ENCODE measurements around the gene DAO.
"Not testable (repeated sequence)": the region's sequence is repeated elsewhere in the genome, so short reads cannot be mapped to it uniquely, and the experiment has no call there.

The DAO gene

DNA sequence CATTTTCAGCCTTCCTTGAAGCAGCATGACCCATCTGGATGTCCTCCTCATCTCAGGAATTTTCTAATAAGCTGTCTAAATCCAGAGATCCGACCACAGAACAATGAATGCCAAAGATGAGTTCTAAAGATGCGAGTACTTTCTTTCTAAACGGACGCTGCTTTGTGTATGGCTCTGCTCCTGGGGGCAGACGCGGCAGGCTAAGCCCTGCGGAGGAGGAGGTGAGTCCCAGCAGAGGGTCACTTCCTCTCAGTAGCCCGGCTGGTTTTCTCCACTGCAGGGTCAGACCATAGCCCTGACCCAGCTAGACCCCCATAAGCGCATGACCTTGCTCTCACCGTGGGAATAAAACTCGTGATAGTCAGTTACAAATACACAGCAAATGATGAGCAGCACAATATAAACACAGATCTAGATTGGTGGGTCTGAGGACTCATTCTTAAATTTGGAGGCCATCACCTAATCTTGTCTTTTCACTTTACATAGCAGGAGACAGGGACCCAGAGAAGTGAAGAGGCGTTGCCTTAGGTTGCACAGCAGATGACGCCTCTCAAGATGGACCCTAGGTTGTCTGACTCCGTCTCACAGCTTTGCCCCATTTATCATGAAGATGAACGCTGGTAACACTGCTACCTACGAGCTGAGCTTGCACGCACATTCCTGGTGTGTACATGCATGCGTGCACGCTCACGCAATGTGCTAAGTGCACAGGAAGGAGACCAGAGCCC, 39.1 kb upstream of the DAO start:
- ChIA-PET POLR2A (interaction anchor here (3.3 kb wide), 1 partner anchor 10 kb away, joined by 25 read pairs; no protein-coding TSS in a partner anchor), CTCF (interaction anchor here (0.7 to 5.1 kb wide), 4 partner anchors 10 to 173 kb away, joined by 4 to 54 read pairs (median 16); no protein-coding TSS in a partner anchor)
- Histone ChIP-seq H3K4me1 (ENCODE audit: control extremely low read depth in 1 of 4, control insufficient read depth in 4 of 4, insufficient read depth in 4 of 4, low read length in 3 of 4) (peaks cover 10 to 66% (median 46%) of the 10 kb centered on the region in 4 experiments), H3K36me3 (ENCODE audit: control insufficient read depth in 4 of 4, insufficient read depth in 4 of 4, low read length in 3 of 4) (peaks cover 0 to 32% (median 6%) of the 10 kb centered on the region in 4 experiments), H3K9me3 (ENCODE audit: control extremely low read depth in 1 of 5, control insufficient read depth in 4 of 5, insufficient read depth in 2 of 5, low read depth in 1 of 5, low read length in 4 of 5) (peaks cover 0 to 4% (median 0%) of the 10 kb centered on the region in 5 experiments), H3K27me3 (replicated peaks in 2 of 5; ENCODE audit: control insufficient read depth in 4 of 5, insufficient read depth in 5 of 5, low read length in 4 of 5) (no peaks in the 10 kb centered on the region), H3K27ac (ENCODE audit: insufficient read depth in 1 of 2, low read depth in 1 of 2, low read length in 2 of 2, poor library complexity in 1 of 2, severe bottlenecking in 2 of 2) (no peak overlapping the region), H3K4me3 (ENCODE audit: control insufficient read depth in 1 of 7, extremely low read depth in 1 of 7, insufficient read depth in 4 of 7, low read depth in 2 of 7, low read length in 6 of 7) (no peak overlapping the region)
- no peak for DNase-seq
- WGBS (ENCODE audit: insufficient coverage), result 93% methylated on average over 17 of the region's 20 CpGs

DNA sequence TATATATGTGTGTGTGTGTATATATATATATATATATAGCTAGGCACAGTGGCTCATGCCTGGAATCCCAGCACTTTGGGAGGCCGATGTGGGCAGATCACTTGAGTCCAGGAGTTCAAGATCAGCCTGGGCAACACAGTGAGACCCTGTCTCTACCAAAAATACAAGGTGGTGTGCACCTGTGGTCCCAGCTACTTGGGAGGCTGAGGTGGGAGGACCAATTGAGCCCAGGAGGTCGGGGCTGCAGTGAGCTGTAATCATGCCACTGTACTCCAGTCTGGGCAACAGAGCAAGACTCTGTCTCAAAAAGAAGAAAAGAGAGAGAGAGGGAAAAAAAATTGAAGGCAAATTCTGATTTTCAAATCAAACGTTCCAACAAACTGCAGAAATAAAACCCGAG, 38.1 kb upstream of the DAO start:
- peaks cover 0 to 42% (median 9%) of the 10 kb centered on the region in 4 experiments for H3K36me3 ChIP-seq (ENCODE audit: control insufficient read depth in 4 of 4, insufficient read depth in 4 of 4, low read length in 3 of 4)
- H3K27me3 ChIP-seq (replicated peaks in 2 of 5; ENCODE audit: control insufficient read depth in 4 of 5, insufficient read depth in 5 of 5, low read length in 4 of 5); H3K4me3 ChIP-seq (ENCODE audit: control insufficient read depth in 1 of 7, extremely low read depth in 1 of 7, insufficient read depth in 4 of 7, low read depth in 2 of 7, low read length in 6 of 7); H3K27ac ChIP-seq (ENCODE audit: insufficient read depth in 1 of 2, low read depth in 1 of 2, low read length in 2 of 2, poor library complexity in 1 of 2, severe bottlenecking in 2 of 2); POLR2A ChIA-PET; H3K9me3 ChIP-seq (ENCODE audit: control extremely low read depth in 1 of 5, control insufficient read depth in 4 of 5, insufficient read depth in 2 of 5, low read depth in 1 of 5, low read length in 4 of 5); DNase-seq: not testable (repeated sequence)
- peaks cover 10 to 69% (median 38%) of the 10 kb centered on the region in 4 experiments for H3K4me1 ChIP-seq (ENCODE audit: control extremely low read depth in 1 of 4, control insufficient read depth in 4 of 4, insufficient read depth in 4 of 4, low read length in 3 of 4)
- CTCF ChIA-PET, result interaction anchor here (2.8 to 5.0 kb wide), 2 partner anchors 9 to 17 kb away, joined by 10 to 54 read pairs; no protein-coding TSS in a partner anchor
- 100% methylated on average over 3 of the region's 4 CpGs for WGBS (ENCODE audit: insufficient coverage)

DNA sequence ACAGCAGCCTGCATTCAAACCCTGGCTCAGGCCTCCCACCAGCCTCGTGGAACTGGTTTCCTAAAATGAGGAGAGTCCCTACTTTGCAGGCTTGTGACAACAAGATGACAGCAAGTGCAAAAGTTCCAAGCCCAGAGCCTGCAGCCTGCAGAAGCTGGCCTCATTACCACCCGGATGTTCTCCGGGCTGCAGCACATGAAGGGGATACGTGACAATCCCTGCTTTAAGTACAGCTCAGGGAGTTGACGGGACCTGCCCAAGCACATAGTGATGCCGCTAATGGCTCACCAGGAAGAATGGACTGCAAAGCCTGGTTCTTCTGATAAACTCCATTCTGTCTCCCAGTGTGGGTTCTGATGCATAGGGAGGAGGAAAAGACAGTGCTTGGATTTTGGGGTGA, 37.5 kb upstream of the DAO start:
- Histone ChIP-seq H3K9me3 (ENCODE audit: control extremely low read depth in 1 of 5, control insufficient read depth in 4 of 5, insufficient read depth in 2 of 5, low read depth in 1 of 5, low read length in 4 of 5) (peaks cover 0 to 4% (median 0%) of the 10 kb centered on the region in 5 experiments), H3K4me1 (ENCODE audit: control extremely low read depth in 1 of 4, control insufficient read depth in 4 of 4, insufficient read depth in 4 of 4, low read length in 3 of 4) (peaks cover 12 to 65% (median 33%) of the 10 kb centered on the region in 4 experiments), H3K36me3 (ENCODE audit: control insufficient read depth in 4 of 4, insufficient read depth in 4 of 4, low read length in 3 of 4) (peaks cover 0 to 46% (median 11%) of the 10 kb centered on the region in 4 experiments), H3K27me3 (replicated peaks in 2 of 5; ENCODE audit: control insufficient read depth in 4 of 5, insufficient read depth in 5 of 5, low read length in 4 of 5) (no peaks in the 10 kb centered on the region), H3K27ac (ENCODE audit: insufficient read depth in 1 of 2, low read depth in 1 of 2, low read length in 2 of 2, poor library complexity in 1 of 2, severe bottlenecking in 2 of 2) (no peak overlapping the region), H3K4me3 (ENCODE audit: control insufficient read depth in 1 of 7, extremely low read depth in 1 of 7, insufficient read depth in 4 of 7, low read depth in 2 of 7, low read length in 6 of 7) (no peak overlapping the region)
- no peak for DNase-seq
- ChIA-PET CTCF (interaction anchor here (2.1 to 2.8 kb wide), 2 partner anchors 9 to 17 kb away, joined by 6 to 10 read pairs; no protein-coding TSS in a partner anchor), POLR2A (no interaction called here)
- WGBS (ENCODE audit: insufficient coverage), result 96% methylated on average over 6 of the region's 6 CpGs

DNA sequence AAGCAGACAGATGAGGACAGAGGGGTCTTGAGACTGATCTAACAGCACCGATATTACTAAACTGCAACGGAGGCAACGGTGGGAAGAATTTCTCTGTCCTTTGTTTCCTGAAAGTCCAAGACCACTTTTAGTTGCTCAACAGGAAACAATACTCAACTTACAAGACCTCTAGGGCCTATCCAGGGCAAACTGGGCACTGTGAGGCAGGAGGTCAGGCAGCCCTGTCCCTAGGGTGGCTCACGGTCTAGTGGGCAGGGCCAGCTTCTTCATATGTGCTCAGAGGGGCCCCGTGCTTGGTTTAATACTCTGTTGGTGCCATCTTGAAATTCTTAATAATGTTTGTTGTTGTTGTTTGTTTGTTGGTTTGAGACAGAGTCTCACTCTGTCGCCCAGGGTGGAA, 36.7 kb upstream of the DAO start:
- Histone ChIP-seq H3K27me3 (replicated peaks in 2 of 5; ENCODE audit: control insufficient read depth in 4 of 5, insufficient read depth in 5 of 5, low read length in 4 of 5) (no peaks in the 10 kb centered on the region), H3K4me3 (ENCODE audit: control insufficient read depth in 1 of 7, extremely low read depth in 1 of 7, insufficient read depth in 4 of 7, low read depth in 2 of 7, low read length in 6 of 7) (no peak overlapping the region), H3K27ac (ENCODE audit: insufficient read depth in 1 of 2, low read depth in 1 of 2, low read length in 2 of 2, poor library complexity in 1 of 2, severe bottlenecking in 2 of 2) (peak overlapping the region in 1 of 2 experiments; percentile 20), H3K36me3 (ENCODE audit: control insufficient read depth in 4 of 4, insufficient read depth in 4 of 4, low read length in 3 of 4) (peaks cover 0 to 53% (median 15%) of the 10 kb centered on the region in 4 experiments), H3K4me1 (ENCODE audit: control extremely low read depth in 1 of 4, control insufficient read depth in 4 of 4, insufficient read depth in 4 of 4, low read length in 3 of 4) (peaks cover 10 to 57% (median 25%) of the 10 kb centered on the region in 4 experiments), H3K9me3 (ENCODE audit: control extremely low read depth in 1 of 5, control insufficient read depth in 4 of 5, insufficient read depth in 2 of 5, low read depth in 1 of 5, low read length in 4 of 5) (peaks cover 0 to 4% (median 0%) of the 10 kb centered on the region in 5 experiments)
- no peak for DNase-seq
- POLR2A ChIA-PET, result no interaction called here
- CTCF ChIA-PET, result interaction anchor here (1.0 to 2.8 kb wide), 3 partner anchors 9 to 18 kb away, joined by 3 to 10 read pairs (median 6); no protein-coding TSS in a partner anchor
- WGBS (ENCODE audit: insufficient coverage), result 90% methylated on average over 6 of the region's 6 CpGs

DNA sequence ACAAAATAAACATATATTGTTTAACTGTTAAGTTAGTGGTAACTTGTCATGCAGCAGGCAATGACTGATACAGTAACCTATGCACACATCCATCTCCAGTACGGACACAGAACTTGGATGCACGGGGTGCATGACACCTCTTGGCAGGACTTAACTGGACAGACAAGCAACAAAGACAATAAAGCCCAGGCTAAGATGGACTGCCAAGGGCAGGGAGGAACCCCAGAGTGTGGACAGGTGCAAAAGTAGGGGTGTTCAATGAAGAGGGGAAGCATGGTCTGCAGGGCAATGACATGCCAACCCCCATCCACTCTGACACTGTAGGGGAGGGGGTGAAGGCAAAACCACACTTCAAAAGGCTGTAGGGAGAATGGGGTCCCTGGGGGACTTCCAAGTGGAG, 34.2 kb upstream of the DAO start:
- DNase-seq, result no peak
- H3K4me1 ChIP-seq (ENCODE audit: control extremely low read depth in 1 of 4, control insufficient read depth in 4 of 4, insufficient read depth in 4 of 4, low read length in 3 of 4), result peaks cover 2 to 36% (median 4%) of the 10 kb centered on the region in 4 experiments
- H3K9me3 ChIP-seq (ENCODE audit: control extremely low read depth in 1 of 5, control insufficient read depth in 4 of 5, insufficient read depth in 2 of 5, low read depth in 1 of 5, low read length in 4 of 5), result peaks cover 0 to 4% (median 0%) of the 10 kb centered on the region in 5 experiments
- 100% methylated on average over 2 of the region's 2 CpGs for WGBS (ENCODE audit: insufficient coverage)
- H3K27ac ChIP-seq (ENCODE audit: insufficient read depth in 1 of 2, low read depth in 1 of 2, low read length in 2 of 2, poor library complexity in 1 of 2, severe bottlenecking in 2 of 2), result no peak overlapping the region
- H3K36me3 ChIP-seq (ENCODE audit: control insufficient read depth in 4 of 4, insufficient read depth in 4 of 4, low read length in 3 of 4), result peaks cover 7 to 59% (median 23%) of the 10 kb centered on the region in 4 experiments
- ChIA-PET POLR2A (no interaction called here), CTCF (no interaction called here)
- H3K27me3 ChIP-seq (replicated peaks in 2 of 5; ENCODE audit: control insufficient read depth in 4 of 5, insufficient read depth in 5 of 5, low read length in 4 of 5), result no peaks in the 10 kb centered on the region
- no peak overlapping the region for H3K4me3 ChIP-seq (ENCODE audit: control insufficient read depth in 1 of 7, extremely low read depth in 1 of 7, insufficient read depth in 4 of 7, low read depth in 2 of 7, low read length in 6 of 7)

DNA sequence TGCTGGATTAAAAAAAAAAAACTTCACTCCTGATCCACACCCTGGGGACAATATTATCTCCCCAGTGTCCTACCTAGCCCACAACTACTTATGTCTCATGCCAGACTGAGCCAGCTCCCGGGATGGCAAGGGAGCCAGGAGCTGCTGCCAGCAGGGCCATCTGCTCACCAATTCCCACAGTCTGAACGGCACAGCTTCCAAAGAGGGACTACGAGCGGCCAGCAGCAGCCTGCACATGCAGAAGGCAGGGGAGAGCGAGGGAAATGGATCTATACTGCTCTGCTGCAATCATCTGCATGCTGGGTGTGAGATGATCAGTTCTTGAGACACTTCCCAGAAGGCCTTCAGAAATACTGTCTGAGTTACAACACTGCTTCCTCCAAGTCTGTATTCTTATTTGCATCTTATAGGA, 33.6 kb upstream of the DAO start:
- Histone ChIP-seq H3K4me3 (ENCODE audit: control insufficient read depth in 1 of 7, extremely low read depth in 1 of 7, insufficient read depth in 4 of 7, low read depth in 2 of 7, low read length in 6 of 7) (no peak overlapping the region), H3K4me1 (ENCODE audit: control extremely low read depth in 1 of 4, control insufficient read depth in 4 of 4, insufficient read depth in 4 of 4, low read length in 3 of 4) (peaks cover 4 to 36% (median 9%) of the 10 kb centered on the region in 4 experiments), H3K9me3 (ENCODE audit: control extremely low read depth in 1 of 5, control insufficient read depth in 4 of 5, insufficient read depth in 2 of 5, low read depth in 1 of 5, low read length in 4 of 5) (peaks cover 0 to 4% (median 0%) of the 10 kb centered on the region in 5 experiments), H3K36me3 (ENCODE audit: control insufficient read depth in 4 of 4, insufficient read depth in 4 of 4, low read length in 3 of 4) (peaks cover 7 to 61% (median 23%) of the 10 kb centered on the region in 4 experiments), H3K27me3 (replicated peaks in 2 of 5; ENCODE audit: control insufficient read depth in 4 of 5, insufficient read depth in 5 of 5, low read length in 4 of 5) (no peaks in the 10 kb centered on the region), H3K27ac (ENCODE audit: insufficient read depth in 1 of 2, low read depth in 1 of 2, low read length in 2 of 2, poor library complexity in 1 of 2, severe bottlenecking in 2 of 2) (no peak overlapping the region)
- no peak for DNase-seq
- 95% methylated on average over 5 of the region's 5 CpGs for WGBS (ENCODE audit: insufficient coverage)
- CTCF ChIA-PET, result interaction anchor here (1.1 kb wide), 1 partner anchor 181 kb away, joined by 3 read pairs; no protein-coding TSS in a partner anchor
- POLR2A ChIA-PET, result no interaction called here

DNA sequence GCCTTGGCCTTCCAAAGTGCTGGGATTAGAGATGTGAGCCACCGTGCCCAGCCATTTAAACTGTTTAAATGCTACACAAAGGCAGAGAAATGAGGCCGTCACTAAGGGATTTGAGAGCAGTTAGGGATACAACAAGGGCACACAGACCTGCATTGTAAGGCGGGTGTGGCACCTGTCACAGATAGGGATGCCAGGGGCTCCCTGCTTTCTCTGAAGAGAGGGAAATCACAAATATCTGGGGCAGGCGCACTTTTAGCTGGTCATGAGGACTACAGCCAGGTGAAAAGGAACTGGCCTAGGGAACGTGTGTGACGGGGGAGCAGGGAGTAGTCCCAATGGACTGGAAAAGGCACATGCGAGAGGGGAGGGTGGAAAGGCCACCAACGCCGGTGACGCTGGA, 32.2 kb upstream of the DAO start:
- H3K4me3 ChIP-seq (ENCODE audit: control insufficient read depth in 1 of 7, extremely low read depth in 1 of 7, insufficient read depth in 4 of 7, low read depth in 2 of 7, low read length in 6 of 7), result no peak overlapping the region
- H3K36me3 ChIP-seq (ENCODE audit: control insufficient read depth in 4 of 4, insufficient read depth in 4 of 4, low read length in 3 of 4), result peaks cover 10 to 57% (median 26%) of the 10 kb centered on the region in 4 experiments
- no peak for DNase-seq

More for the DNA sequence above, 32.2 kb upstream of the DAO start:
- Histone ChIP-seq H3K27me3 (replicated peaks in 2 of 5; ENCODE audit: control insufficient read depth in 4 of 5, insufficient read depth in 5 of 5, low read length in 4 of 5) (no peaks in the 10 kb centered on the region), H3K27ac (ENCODE audit: insufficient read depth in 1 of 2, low read depth in 1 of 2, low read length in 2 of 2, poor library complexity in 1 of 2, severe bottlenecking in 2 of 2) (no peak overlapping the region), H3K9me3 (ENCODE audit: control extremely low read depth in 1 of 5, control insufficient read depth in 4 of 5, insufficient read depth in 2 of 5, low read depth in 1 of 5, low read length in 4 of 5) (peaks cover 0 to 4% (median 0%) of the 10 kb centered on the region in 5 experiments), H3K4me1 (ENCODE audit: control extremely low read depth in 1 of 4, control insufficient read depth in 4 of 4, insufficient read depth in 4 of 4, low read length in 3 of 4) (peaks cover 4 to 32% (median 10%) of the 10 kb centered on the region in 4 experiments)
- 94% methylated on average over 10 of the region's 10 CpGs for WGBS (ENCODE audit: insufficient coverage)
- ChIA-PET CTCF (interaction anchor here (0.8 to 5.8 kb wide), 8 partner anchors 8 to 103 kb away, joined by 3 to 54 read pairs (median 6); no protein-coding TSS in a partner anchor), POLR2A (interaction anchor here (0.5 to 0.6 kb wide), 2 partner anchors 10 to 721 kb away, joined by 3 read pairs; no protein-coding TSS in a partner anchor)

All from common myeloid progenitor, CD34-positive (primary cell).